Breast epithelium (tissue), 4 donors: ENCODE data around the gene SIK2. TPM values are rescaled to one million over a fixed set of nuclear protein-coding genes. Genes with fewer than 3 reads are reported as not detected.
A peak's percentile ranks its signal among the peaks of the same experiment; 100 is the strongest.

ENCODE experiments used
- DNase-seq, 2 donors: peaks; one replicate each; pipeline ENCODE4 v3.0.0-alpha.2; 2019; ENCODE audit warnings: low spot score in 2 of 2
- H3K27ac ChIP-seq, 2 donors: fragments of 200-600 bp; sonication (generic) in 1 of 2; one replicate each; pipeline ENCODE4 v1.5.1; 2016 to 2019; ENCODE audit warnings: mild to moderate bottlenecking in 1 of 2
- H3K27me3 ChIP-seq, 2 donors: fragments of 200-600 bp; sonication (generic) in 1 of 2; one replicate each; pipeline versions ENCODE4 v1.5.1 to v1.6.0; 2017 to 2019; ENCODE audit warnings: control low read depth in 1 of 2, mild to moderate bottlenecking in 1 of 2
- H3K36me3 ChIP-seq: fragments of 200-600 bp; one replicate; pipeline ENCODE4 v1.5.1; 2019
- H3K4me1 ChIP-seq, 2 donors: fragments of 200-600 bp; sonication (generic); one replicate each; pipeline ENCODE4 v1.5.1; 2016 to 2019; ENCODE audit warnings: control low read depth in 1 of 2
- H3K4me3 ChIP-seq, 3 donors: fragments of 200-600 bp; sonication (generic); 1 replicate in 2 of 3; 2 replicates in 1 of 3; pipeline ENCODE4 v1.5.1; 2016 to 2019; ENCODE audit warnings: mild to moderate bottlenecking in 3 of 3, moderate library complexity in 2 of 3
- H3K9me3 ChIP-seq, 2 donors: fragments of 200-600 bp; sonication (generic) in 1 of 2; one replicate each; pipeline ENCODE4 v1.5.1; 2016 to 2019; ENCODE audit warnings: control low read depth in 1 of 2
- CTCF ChIP-seq, 3 donors: fragments of 450-650 bp; IDR thresholded peaks; one replicate each; pipeline ENCODE4 v1.5.1; 2016 to 2017; ENCODE audit warnings: antibody characterized with exemption in 3 of 3, mild to moderate bottlenecking in 3 of 3, moderate library complexity in 3 of 3
- POLR2A ChIP-seq: fragments of 450-650 bp; IDR thresholded peaks from one replicate; pipeline ENCODE4 v1.6.1; 2016; ENCODE audit warnings: antibody characterized with exemption, mild to moderate bottlenecking, moderate library complexity
- POLR2AphosphoS5 ChIP-seq, 3 donors: sonication (generic); formaldehyde crosslinking; IDR thresholded peaks; one replicate each; pipeline ENCODE4 v1.6.1; 2017; ENCODE audit warnings: antibody characterized with exemption in 3 of 3
- intact Hi-C: fragments of 100-400 bp; cut with DNase I; formaldehyde crosslinking; loops from one replicate; pipeline ENCODE4 v1.15.1; 2023; ENCODE audit warnings: low total_unique reads
- total RNA-seq, 3 donors: library from RNA; depleted of rRNA; stranded (reverse); fragments of >200 nt; gene quantifications; one replicate each; pipeline ENCODE4 v1.1.0, GENCODE V29; 2016

The SIK2 gene
- total RNA-seq, 3 donors from 2014 or later = 19.0 to 56.6 (median 30.7) TPM

- Histone ChIP-seq H3K27me3 (no peaks in the 10 kb centered on the region), H3K36me3 (peaks cover 14% of the 10 kb centered on the region), H3K9me3 (no peaks in the 10 kb centered on the region), H3K4me1 (no peaks in the 10 kb centered on the region), H3K27ac (no peak overlapping the region), H3K4me3 (no peak overlapping the region)
- DNase-seq = no peak
- intact Hi-C loops = no loop called here
- TF ChIP-seq POLR2AphosphoS5 (IDR thresholded peaks at IDR 0.05) (no peak), POLR2A (no peak), CTCF (IDR thresholded peaks at IDR 0.05) (no peak)
Measured at GRCh38 chr11:111756097-111756496, 153.8 kb downstream of the SIK2 start.

- no peaks in the 10 kb centered on the region for H3K27me3 ChIP-seq
- H3K4me3 ChIP-seq = no peak overlapping the region
- H3K36me3 ChIP-seq = peaks cover 9% of the 10 kb centered on the region
- H3K9me3 ChIP-seq = no peaks in the 10 kb centered on the region
- no peak for TF ChIP-seq POLR2AphosphoS5 (IDR thresholded peaks at IDR 0.05)
- no peak for TF ChIP-seq POLR2A
- no peak for TF ChIP-seq CTCF (IDR thresholded peaks at IDR 0.05)
- no peaks in the 10 kb centered on the region for H3K4me1 ChIP-seq
- DNase-seq = no peak
- intact Hi-C loops = no loop called here
- H3K27ac ChIP-seq = peak overlapping the region in 1 of 2 donors; percentile 23
Measured at GRCh38 chr11:111759376-111759775, 157.1 kb downstream of the SIK2 start.

- no peak for TF ChIP-seq POLR2A
- no peak for TF ChIP-seq POLR2AphosphoS5 (IDR thresholded peaks at IDR 0.05)
- no peak for TF ChIP-seq CTCF (IDR thresholded peaks at IDR 0.05)
- Histone ChIP-seq H3K36me3 (peaks cover 9% of the 10 kb centered on the region), H3K27ac (peak overlapping the region in 1 of 2 donors; percentile 2)
Measured at GRCh38 chr11:111759778-111760407, 157.6 kb downstream of the SIK2 start.

GRCh38 chr11:111761036-111761435 is 158.8 kb downstream of the SIK2 start:
- TF ChIP-seq CTCF (IDR thresholded peaks at IDR 0.05) = no peak
- no peak for TF ChIP-seq POLR2A
- TF ChIP-seq POLR2AphosphoS5 (IDR thresholded peaks at IDR 0.05) = no peak
- H3K27ac ChIP-seq = no peak overlapping the region
- H3K27me3 ChIP-seq = no peaks in the 10 kb centered on the region
- no peak for DNase-seq
- H3K9me3 ChIP-seq = no peaks in the 10 kb centered on the region
- intact Hi-C loops = no loop called here
- H3K4me3 ChIP-seq = no peak overlapping the region
- H3K36me3 ChIP-seq = peaks cover 9% of the 10 kb centered on the region
- H3K4me1 ChIP-seq = no peaks in the 10 kb centered on the region

More at GRCh38 chr11:111759778-111760407, 157.6 kb downstream of the SIK2 start:
- Histone ChIP-seq H3K4me3 (no peak overlapping the region), H3K4me1 (no peaks in the 10 kb centered on the region), H3K9me3 (no peaks in the 10 kb centered on the region), H3K27me3 (no peaks in the 10 kb centered on the region)
- no peak for DNase-seq
- intact Hi-C loops = no loop called here

GRCh38 chr11:111762526-111762925 is 160.3 kb downstream of the SIK2 start:
- DNase-seq = no peak
- no peaks in the 10 kb centered on the region for H3K27me3 ChIP-seq
- no peaks in the 10 kb centered on the region for H3K4me1 ChIP-seq
- H3K36me3 ChIP-seq = peaks cover 9% of the 10 kb centered on the region
- no peak overlapping the region for H3K4me3 ChIP-seq
- no peaks in the 10 kb centered on the region for H3K9me3 ChIP-seq
- no peak for TF ChIP-seq POLR2AphosphoS5 (IDR thresholded peaks at IDR 0.05)
- TF ChIP-seq CTCF (IDR thresholded peaks at IDR 0.05) = no peak
- no peak for TF ChIP-seq POLR2A
- H3K27ac ChIP-seq = no peak overlapping the region
- intact Hi-C loops = no loop called here
